OCI-LY3 (cell line): ENCODE measurements around the gene UBQLN4.

ENCODE experiments used
- CTCF ChIP-seq: fragments of 200-600, 300-600 bp; sonication (generic); IDR thresholded peaks from 2 replicates; pipeline ENCODE4 v1.5.1; 2014; ENCODE audit warnings: antibody characterized with exemption, low read length, low read depth
- EZH2phosphoT487 ChIP-seq: fragments of 200-600 bp; shearing (Covaris generic); IDR thresholded peaks from 2 replicates; pipeline ENCODE4 v1.6.1; 2018; ENCODE audit warnings: antibody characterized with exemption, mixed run types, low read depth

DNA sequence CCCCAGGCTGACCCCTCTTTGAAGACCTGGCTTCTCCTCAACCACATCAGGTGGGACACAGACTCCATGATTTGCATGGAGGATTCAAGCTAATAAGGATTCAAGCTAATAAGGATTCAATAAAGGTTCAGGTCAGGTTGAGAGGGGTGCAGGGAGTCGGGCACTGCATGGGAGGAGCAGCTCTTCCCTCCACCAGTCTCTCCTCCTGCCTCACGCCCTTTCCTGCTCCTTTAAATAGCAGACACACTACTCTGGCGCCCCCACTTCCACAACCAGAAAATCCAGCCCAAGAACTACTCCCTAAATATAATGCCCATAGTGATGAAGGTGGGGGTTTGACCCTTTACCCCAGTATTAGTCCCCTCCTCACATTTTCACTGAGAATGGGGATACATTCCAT lies 21.6 kb upstream of the UBQLN4 start:
- TF ChIP-seq CTCF (no peak), EZH2phosphoT487 (no peak)
